Activated CD8-positive, alpha-beta memory T cell treated with anti-CD3 and anti-CD28 coated beads, Interleukin-2, amount 10 ng/mL, durations not matched to agents 7 days and 5 days (primary cell): ENCODE results near the gene ROR2. TPM values are rescaled to one million over a fixed set of nuclear protein-coding genes. Genes with fewer than 3 reads are reported as not detected.
A peak's percentile ranks its signal among the peaks of the same experiment; 100 is the strongest.
"Not testable (repeated sequence)": the region's sequence is repeated elsewhere in the genome, so short reads cannot be mapped to it uniquely, and the experiment has no call there.

Experiments
- ATAC-seq: fragments of 150-1000 bp; cut with Tn5 transposase; one replicate; pipeline ENCODE4 v1.10.0; 2021; ENCODE audit warnings: moderate library complexity
- CTCF ChIA-PET: fragments of 350-600 bp; sonication (Branson Sonifier 250); formaldehyde crosslinking; loops from one replicate; lab custom pipeline; 2021; ENCODE audit warnings: antibody characterized with exemption; lab: Charles Lee
- DNase-seq: peaks from one replicate; pipeline ENCODE4 v3.0.0-alpha.2; 2020
- H3K27ac Mint-ChIP-seq: one replicate; pipeline ENCODE4 v1.8.0; 2021; ENCODE audit warnings: mild to moderate bottlenecking, mixed read lengths
- H3K27me3 Mint-ChIP-seq: one replicate; pipeline ENCODE4 v1.8.0; 2021; ENCODE audit warnings: mixed read lengths
- H3K36me3 Mint-ChIP-seq: one replicate; pipeline ENCODE4 v1.8.0; 2021; ENCODE audit warnings: mild to moderate bottlenecking, mixed read lengths
- H3K4me1 Mint-ChIP-seq: one replicate; pipeline ENCODE4 v1.8.0; 2021; ENCODE audit warnings: mixed read lengths
- H3K4me3 Mint-ChIP-seq: one replicate; pipeline ENCODE4 v1.8.0; 2021; ENCODE audit warnings: mild to moderate bottlenecking, moderate library complexity, mixed read lengths
- H3K9me3 Mint-ChIP-seq: one replicate; pipeline ENCODE4 v1.8.0; 2022; ENCODE audit warnings: low read depth, mixed read lengths
- total RNA-seq, 2 experiments: library from RNA; stranded (reverse); gene quantifications; one replicate each; pipeline ENCODE4 v1.2.3, GENCODE V29; 2021

The ROR2 gene
- total RNA-seq, 2 experiments from 2014 or later: 3.0 to 3.2 TPM

DNA sequence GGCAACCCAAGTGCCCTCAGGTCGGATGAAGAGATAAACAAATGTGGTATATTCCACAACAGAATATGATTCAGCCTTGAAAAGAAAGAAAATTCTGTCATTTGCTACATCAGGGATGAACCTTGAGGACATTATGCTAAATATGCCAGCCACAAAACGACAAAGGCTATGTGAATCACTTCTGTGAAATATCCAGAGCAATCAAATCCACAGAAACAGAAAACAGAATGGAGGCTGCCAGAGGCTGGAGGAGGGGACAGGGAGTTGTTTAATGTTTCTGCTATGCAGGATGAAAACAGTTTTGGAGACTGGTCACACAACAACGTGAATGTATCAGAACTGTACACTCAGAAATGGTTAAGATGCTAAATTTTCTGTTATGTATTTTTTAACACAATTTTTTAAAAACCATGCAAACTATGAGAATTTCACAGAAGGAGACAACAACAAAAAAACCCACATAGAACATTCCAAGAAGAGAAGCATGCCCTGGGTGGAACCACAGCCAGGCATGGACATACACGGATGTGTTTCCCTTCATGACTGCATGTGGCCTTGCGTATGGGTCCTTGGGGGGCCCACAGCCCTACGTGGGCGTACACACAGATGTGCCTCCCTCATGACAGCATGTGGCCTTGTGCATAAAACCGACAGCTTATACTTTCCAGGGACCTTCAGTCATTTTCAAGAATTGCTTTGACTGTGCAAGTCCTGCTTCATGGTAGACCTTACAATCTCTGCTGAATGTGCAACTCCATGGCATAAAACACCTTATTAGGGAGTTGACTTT is 146.7 kb downstream of the ROR2 start:
- H3K27ac Mint-ChIP-seq: no peak overlapping the region
- H3K9me3 Mint-ChIP-seq: no peaks in the 10 kb centered on the region
- H3K36me3 Mint-ChIP-seq: no peaks in the 10 kb centered on the region
- ATAC-seq (no peak), DNase-seq (peak; percentile 42)
- peaks cover 29% of the 10 kb centered on the region for H3K4me1 Mint-ChIP-seq
- H3K4me3 Mint-ChIP-seq: no peak overlapping the region
- CTCF ChIA-PET: no interaction called here
- H3K27me3 Mint-ChIP-seq: peaks cover 9% of the 10 kb centered on the region

- H3K4me3 Mint-ChIP-seq: no peak overlapping the region
- no peak for ATAC-seq
- CTCF ChIA-PET: no interaction called here
- no peak for DNase-seq
- peaks cover 9% of the 10 kb centered on the region for H3K27me3 Mint-ChIP-seq
- H3K36me3 Mint-ChIP-seq: no peaks in the 10 kb centered on the region
- H3K27ac Mint-ChIP-seq: no peak overlapping the region
- peaks cover 31% of the 10 kb centered on the region for H3K4me1 Mint-ChIP-seq
- no peaks in the 10 kb centered on the region for H3K9me3 Mint-ChIP-seq
Measured at GRCh38 chr9:91802391-91802790, 147.6 kb downstream of the ROR2 start.

DNA sequence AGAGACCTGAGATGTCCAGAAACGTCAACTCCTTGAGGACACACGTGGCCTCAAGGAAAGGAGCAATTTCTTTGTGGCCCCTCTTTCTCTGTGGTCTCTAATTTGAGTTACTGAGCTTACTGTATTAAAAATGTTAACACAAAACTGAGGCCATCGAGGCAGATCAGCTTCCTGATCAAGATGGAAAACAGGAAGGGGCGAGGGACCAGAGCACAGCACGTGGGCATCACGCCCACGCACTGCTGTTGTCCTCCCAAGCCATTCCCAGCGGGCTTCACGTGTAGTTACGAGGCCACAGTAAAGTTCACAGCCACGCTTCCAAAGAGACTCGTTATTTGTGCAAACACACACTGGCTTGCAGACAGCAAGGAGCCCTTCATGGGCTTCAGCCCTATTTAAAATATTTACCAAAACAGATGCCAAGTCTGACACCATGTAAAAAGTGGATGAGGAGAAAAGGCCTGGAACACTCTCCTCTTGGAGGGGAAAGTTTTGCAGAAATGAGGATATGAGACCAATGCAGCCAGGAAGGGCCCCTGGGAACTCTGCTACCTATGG is 149.5 kb downstream of the ROR2 start:
- CTCF ChIA-PET: interaction anchor here (1.1 kb wide), 1 partner anchor 150 kb away, joined by 4 read pairs; the partner anchor contains the start of gene ROR2
- Mint-ChIP-seq H3K36me3 (no peaks in the 10 kb centered on the region), H3K4me3 (no peak overlapping the region), H3K27me3 (peaks cover 3% of the 10 kb centered on the region), H3K9me3 (no peaks in the 10 kb centered on the region), H3K27ac (no peak overlapping the region), H3K4me1 (peaks cover 37% of the 10 kb centered on the region)
- ATAC-seq (no peak), DNase-seq (no peak)

DNA sequence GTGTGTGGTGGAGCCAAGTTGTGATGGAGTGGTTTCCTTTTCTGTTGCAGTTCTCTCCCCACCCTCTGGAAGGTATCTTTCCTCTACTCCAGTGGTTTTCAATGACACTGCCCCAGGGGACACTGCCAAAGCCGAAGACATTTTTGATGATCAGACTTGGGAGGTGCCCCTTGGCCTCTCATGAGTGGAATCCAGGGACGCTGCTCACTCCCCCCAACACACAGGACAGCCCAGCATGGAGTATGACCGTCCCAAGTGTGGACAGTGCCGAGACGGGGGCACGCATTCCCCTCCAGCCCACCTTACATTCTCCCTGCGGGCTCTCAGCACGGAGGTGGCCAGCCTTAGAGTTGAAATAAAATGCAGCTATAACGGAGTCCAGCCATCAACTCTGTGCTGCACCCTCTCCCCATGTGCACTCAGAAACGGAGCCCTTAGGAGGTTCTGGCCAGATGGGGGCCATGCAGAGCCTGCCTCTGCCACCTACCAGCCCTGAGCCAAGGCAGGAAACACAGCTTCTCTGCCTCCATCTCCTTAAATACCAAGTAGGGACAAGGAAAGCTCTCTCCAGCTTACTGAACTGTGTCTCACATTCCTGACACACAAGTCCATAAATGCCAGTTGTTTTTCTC is 150.8 kb downstream of the ROR2 start:
- Mint-ChIP-seq H3K4me1 (peaks cover 38% of the 10 kb centered on the region), H3K27ac (peak overlapping the region; percentile 86), H3K27me3 (peaks cover 1% of the 10 kb centered on the region), H3K36me3 (no peaks in the 10 kb centered on the region), H3K9me3 (no peaks in the 10 kb centered on the region), H3K4me3 (peak overlapping the region; percentile 62)
- CTCF ChIA-PET: interaction anchor here (1.2 kb wide), 1 partner anchor 150 kb away, joined by 5 read pairs; no protein-coding TSS in a partner anchor
- ATAC-seq (no peak), DNase-seq (peak; percentile 39)

GRCh38 chr9:91798273-91799112 is 151.5 kb downstream of the ROR2 start:
- not testable (repeated sequence) for H3K27me3 Mint-ChIP-seq, H3K9me3 Mint-ChIP-seq, H3K36me3 Mint-ChIP-seq
- CTCF ChIA-PET: interaction anchor here (1.2 kb wide), 1 partner anchor 151 kb away, joined by 5 read pairs; no protein-coding TSS in a partner anchor
- H3K4me1 Mint-ChIP-seq: peaks cover 33% of the 10 kb centered on the region
- peak overlapping the region; percentile 86 for H3K27ac Mint-ChIP-seq
- peak; percentile 88 for DNase-seq
- H3K4me3 Mint-ChIP-seq: peak overlapping the region; percentile 62
- peak; percentile 74 for ATAC-seq

DNA sequence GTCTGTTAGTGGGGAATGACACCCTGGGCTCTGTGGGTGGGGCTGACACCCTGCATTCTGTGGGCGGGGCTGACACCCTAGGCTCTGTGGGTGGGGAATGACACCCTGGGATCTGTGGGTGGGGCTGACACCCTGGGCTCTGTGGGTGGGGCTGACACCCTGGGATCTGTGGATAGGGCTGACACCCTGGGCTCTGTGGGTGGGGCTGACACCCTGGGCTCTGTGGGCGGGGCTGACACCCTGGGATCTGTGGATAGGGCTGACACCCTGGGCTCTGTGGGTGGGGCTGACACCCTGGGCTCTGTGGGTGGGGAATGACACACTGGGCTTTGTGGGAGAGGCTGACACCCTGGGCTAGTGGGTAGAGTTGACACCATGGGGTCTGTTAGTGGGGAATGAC is 152.5 kb downstream of the ROR2 start:
- H3K9me3 Mint-ChIP-seq, H3K4me3 Mint-ChIP-seq, H3K27ac Mint-ChIP-seq, H3K27me3 Mint-ChIP-seq, ATAC-seq, CTCF ChIA-PET, H3K36me3 Mint-ChIP-seq: not testable (repeated sequence)
- peak; percentile 50 for DNase-seq
- H3K4me1 Mint-ChIP-seq: peaks cover 25% of the 10 kb centered on the region

- not testable (repeated sequence) for H3K36me3 Mint-ChIP-seq, H3K27me3 Mint-ChIP-seq, H3K9me3 Mint-ChIP-seq, H3K4me3 Mint-ChIP-seq
- ATAC-seq (peak; percentile 70), DNase-seq (peak; percentile 79)
- CTCF ChIA-PET: interaction anchor here (0.7 kb wide), 1 partner anchor 140 kb away, joined by 3 read pairs; no protein-coding TSS in a partner anchor
- Mint-ChIP-seq H3K27ac (peak overlapping the region; percentile 49), H3K4me1 (peaks cover 24% of the 10 kb centered on the region)
Measured at GRCh38 chr9:91796516-91796915, 153.5 kb downstream of the ROR2 start.

DNA sequence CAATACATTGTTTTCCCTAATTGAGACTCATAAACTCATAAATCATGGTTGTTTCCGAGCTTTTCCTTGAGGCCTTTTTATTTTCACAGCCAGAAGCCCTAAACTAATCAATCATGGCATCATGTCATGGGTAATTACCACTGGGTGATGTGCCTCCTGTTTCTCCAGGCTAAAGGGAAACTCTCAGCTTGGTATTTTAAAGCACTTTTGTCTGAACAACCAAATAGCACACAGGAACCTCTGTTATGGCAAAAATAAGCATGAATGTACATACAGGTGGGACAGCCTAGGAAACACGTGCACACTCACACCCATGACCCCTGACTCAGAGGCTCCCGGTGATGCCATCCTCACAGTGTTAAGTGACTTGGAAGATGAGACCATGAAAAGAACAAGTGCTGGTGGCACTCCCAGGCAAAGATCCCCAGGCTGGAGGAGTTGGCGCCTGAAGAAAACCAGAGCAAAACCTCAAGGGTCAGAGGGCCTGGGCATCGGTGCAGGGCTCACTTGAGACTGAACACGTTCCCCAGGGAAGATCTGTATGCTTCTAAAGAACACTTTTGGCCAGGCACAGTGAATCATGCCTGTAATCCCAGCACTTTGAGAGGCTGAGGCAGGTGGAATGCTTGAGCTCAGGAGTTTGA is 154.3 kb downstream of the ROR2 start:
- DNase-seq: peak; percentile 39
- no peak for ATAC-seq
- Mint-ChIP-seq H3K4me3 (no peak overlapping the region), H3K9me3 (no peaks in the 10 kb centered on the region), H3K27me3 (peaks cover 12% of the 10 kb centered on the region), H3K36me3 (no peaks in the 10 kb centered on the region), H3K27ac (peak overlapping the region; percentile 65), H3K4me1 (peaks cover 24% of the 10 kb centered on the region)
- CTCF ChIA-PET: interaction anchor here (1.1 to 1.5 kb wide), 2 partner anchors 19 to 155 kb away, joined by 3 to 4 read pairs; partner anchors contain the start of gene ROR2

- DNase-seq: peak; percentile 14
- CTCF ChIA-PET: interaction anchor here (0.8 kb wide), 1 partner anchor 157 kb away, joined by 4 read pairs; the partner anchor contains the start of gene ROR2
- H3K4me3 Mint-ChIP-seq, H3K4me1 Mint-ChIP-seq, H3K36me3 Mint-ChIP-seq, ATAC-seq, H3K9me3 Mint-ChIP-seq, H3K27ac Mint-ChIP-seq: not testable (repeated sequence)
- peaks cover 12% of the 10 kb centered on the region for H3K27me3 Mint-ChIP-seq
Measured at GRCh38 chr9:91793371-91793770, 156.7 kb downstream of the ROR2 start.

DNA sequence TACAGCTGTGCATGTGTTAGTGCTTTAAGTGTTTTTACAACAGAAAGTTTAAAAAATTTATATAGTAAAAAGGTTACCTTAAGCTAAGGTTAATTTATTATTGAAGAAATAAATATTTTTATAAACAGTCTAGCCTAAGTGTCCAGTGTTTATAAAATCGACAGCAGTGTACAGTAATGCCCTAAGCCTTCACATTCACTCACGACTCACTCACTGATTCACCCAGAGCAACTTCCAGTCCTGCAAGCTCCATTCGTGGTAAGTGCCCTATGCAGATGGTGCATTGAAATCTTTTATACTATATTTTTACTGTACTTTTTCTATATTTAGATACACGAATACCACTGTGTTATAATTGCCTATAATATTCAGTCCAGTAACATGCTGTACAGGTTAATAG is 159.1 kb downstream of the ROR2 start:
- H3K27ac Mint-ChIP-seq: no peak overlapping the region
- no peak for ATAC-seq
- no peaks in the 10 kb centered on the region for H3K9me3 Mint-ChIP-seq
- peaks cover 21% of the 10 kb centered on the region for H3K27me3 Mint-ChIP-seq
- DNase-seq: no peak
- H3K4me1 Mint-ChIP-seq: peaks cover 4% of the 10 kb centered on the region
- no peaks in the 10 kb centered on the region for H3K36me3 Mint-ChIP-seq
- CTCF ChIA-PET: no interaction called here
- H3K4me3 Mint-ChIP-seq: no peak overlapping the region

DNA sequence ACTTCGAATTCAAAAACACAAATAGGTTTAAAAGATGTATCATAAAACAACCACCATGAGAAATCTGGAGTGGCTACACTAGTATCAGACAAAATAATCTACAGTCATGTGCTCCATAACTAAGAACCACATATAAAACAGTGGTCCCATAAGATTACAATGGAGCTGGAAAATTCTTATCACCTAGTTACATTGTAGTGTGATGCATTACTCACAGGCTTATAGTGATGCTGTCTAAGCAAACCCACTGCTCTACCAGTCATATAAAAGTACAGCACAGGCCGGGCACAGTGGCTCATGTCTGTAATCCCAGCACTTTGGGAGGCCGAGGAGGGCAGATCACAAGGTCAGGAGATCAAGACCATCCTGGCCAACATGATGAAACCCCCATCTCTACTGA is 160.1 kb downstream of the ROR2 start:
- ATAC-seq (no peak), DNase-seq (no peak)
- Mint-ChIP-seq H3K27ac (no peak overlapping the region), H3K9me3 (no peaks in the 10 kb centered on the region), H3K27me3 (peaks cover 21% of the 10 kb centered on the region), H3K4me3 (no peak overlapping the region), H3K4me1 (peaks cover 1% of the 10 kb centered on the region), H3K36me3 (no peaks in the 10 kb centered on the region)
- CTCF ChIA-PET: no interaction called here

DNA sequence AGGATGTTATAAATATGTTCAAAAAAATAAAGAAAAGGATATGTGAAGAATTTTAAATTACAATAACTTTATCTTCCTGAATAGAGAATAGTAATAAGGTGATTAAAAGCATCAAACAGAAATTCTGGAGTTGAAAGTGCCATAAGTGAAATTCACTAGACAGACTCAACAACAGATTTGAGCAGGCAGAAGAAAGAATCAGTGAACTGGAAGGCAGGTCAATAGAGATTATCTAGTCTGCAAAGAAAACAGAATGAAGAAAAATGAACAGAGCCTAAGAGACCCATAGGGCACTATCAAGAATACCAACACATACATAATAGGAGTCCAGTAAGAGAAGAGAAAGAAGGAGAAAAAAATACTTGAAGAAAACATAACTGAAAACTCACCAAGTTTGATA is 162.1 kb downstream of the ROR2 start:
- peaks cover 28% of the 10 kb centered on the region for H3K27me3 Mint-ChIP-seq
- no peaks in the 10 kb centered on the region for H3K36me3 Mint-ChIP-seq
- peaks cover 1% of the 10 kb centered on the region for H3K4me1 Mint-ChIP-seq
- no peak overlapping the region for H3K4me3 Mint-ChIP-seq
- DNase-seq (no peak), ATAC-seq (no peak)
- H3K27ac Mint-ChIP-seq: no peak overlapping the region
- H3K9me3 Mint-ChIP-seq: no peaks in the 10 kb centered on the region
- CTCF ChIA-PET: interaction anchor here (1.0 kb wide), 1 partner anchor 12 kb away, joined by 3 read pairs; no protein-coding TSS in a partner anchor
